ENCODE data around the gene LPCAT2.

The LPCAT2 gene

DNA sequence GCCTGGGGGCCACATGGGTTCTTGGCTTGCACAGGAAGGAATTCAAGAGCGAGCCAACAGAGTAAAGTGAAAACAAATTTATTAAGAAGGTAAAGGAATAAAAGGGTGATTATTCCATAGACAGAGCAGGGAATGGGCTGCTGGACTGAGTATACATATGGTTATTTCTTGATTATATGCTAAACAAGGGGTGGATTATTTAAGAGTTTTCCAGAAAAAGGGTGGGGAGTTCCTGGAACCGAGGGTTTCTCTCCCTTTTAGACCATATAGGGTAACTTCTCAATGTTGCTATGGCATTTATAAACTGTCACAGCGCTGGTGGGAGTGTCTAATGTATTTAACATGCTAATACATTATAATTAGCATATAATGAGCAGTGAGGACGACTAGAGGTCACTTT, 27.8 kb upstream of the LPCAT2 start:
- DNase-seq: no peak

DNA sequence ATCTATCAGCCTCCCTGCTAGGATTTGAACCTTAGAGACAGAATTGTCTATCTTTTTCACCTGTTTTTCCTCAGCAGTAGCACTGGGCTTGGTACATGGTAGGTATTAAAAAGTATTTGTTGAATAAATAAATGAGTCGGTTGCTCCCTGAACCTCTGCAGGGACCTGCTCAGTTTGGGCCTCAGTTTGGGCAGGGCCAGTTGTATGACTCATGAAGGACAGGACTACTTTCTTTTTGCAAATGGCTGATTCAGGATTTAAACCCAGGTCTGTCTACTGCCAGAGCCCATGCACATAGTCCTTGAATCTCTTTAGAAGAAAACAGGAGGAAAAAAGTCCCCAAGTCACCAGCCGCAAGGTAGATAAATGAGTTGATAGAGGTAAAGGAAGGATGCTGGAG, 26.8 kb upstream of the LPCAT2 start:
- DNase-seq: no peak

DNA sequence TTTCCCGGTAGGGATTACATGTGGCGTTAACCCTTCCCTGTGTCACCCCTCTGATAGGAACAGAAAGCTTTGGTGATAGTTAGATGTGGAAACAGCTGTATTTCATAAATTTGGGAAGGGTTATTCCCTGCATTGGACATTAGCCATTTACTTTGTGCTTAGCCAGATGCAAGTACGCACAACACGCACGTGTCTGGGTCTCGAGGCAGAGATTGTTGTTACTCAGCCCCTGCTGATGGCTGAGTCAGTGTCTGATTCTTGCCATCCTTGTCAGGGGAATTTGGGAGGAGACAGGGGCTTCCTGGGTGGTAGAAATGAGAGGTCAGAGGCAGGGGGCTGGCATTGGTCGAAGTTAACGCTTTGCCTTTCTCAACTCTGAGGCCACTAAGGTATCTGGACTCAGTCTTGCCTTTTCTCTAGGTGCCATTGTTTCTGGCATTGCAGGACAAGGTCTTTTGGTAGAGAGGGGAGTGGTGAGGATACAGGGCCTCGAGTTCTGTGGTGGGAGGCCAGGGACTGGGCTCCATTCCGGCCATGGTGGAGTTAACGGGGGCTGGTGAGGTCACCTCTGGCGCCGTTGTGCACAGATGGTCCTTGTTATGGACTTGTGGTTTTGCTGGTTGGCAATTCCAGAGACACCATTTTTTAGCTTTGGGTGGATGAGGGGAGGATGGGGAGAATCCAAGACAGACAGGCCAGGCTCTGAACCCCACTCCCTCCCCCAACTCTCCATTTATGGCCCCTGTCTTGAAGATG, 21.6 kb upstream of the LPCAT2 start:
- DNase-seq: no peak

DNA sequence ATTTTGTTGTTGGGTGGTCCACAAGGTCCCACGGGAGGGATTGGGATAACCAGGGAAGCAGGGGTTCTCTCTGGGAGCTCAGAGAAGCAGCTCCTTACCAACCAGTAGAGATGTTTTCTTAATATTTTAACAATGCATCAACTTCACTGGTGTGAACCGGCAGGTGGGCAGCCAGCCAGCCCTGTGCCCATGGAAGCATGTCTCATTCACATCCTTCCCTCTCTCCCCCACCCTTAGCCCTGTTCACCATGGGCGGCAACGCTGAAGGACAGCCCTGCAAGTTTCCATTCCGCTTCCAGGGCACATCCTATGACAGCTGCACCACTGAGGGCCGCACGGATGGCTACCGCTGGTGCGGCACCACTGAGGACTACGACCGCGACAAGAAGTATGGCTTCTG, 20.6 kb upstream of the LPCAT2 start:
- no peak for DNase-seq

DNA sequence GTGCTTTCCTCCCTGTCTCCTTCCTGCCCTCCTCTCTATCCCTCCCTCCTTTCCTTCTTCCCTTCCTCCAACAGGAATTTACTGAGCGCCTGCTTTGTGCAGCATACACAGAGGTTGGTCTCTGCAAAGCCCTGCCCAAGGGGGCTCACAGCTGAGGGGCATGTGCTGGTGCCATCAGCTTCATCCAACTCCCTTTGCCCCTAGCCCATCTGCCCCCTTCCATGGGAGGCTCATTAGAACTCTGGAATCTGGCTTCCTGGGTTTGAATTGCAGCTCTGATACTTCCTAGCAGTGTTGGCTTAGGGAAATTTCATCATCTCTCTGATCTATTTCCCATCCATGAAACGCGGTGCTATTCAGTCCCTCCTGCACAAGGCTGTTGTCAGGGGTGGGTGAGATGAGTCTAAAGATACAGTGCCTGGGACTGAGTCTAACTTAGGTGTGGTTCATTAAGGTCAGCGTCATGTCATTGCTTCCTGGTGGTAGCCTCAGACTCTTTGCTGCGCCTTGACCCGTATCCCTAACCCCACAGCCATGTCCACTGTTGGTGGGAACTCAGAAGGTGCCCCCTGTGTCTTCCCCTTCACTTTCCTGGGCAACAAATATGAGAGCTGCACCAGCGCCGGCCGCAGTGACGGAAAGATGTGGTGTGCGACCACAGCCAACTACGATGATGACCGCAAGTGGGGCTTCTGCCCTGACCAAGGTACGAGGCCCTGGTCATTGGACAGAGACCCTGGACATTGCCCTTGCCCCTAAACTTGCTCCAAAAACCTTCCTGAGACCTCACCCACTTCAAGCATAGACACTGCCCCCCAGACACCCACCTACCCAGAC, 19.5 kb upstream of the LPCAT2 start:
- no peak for DNase-seq

DNA sequence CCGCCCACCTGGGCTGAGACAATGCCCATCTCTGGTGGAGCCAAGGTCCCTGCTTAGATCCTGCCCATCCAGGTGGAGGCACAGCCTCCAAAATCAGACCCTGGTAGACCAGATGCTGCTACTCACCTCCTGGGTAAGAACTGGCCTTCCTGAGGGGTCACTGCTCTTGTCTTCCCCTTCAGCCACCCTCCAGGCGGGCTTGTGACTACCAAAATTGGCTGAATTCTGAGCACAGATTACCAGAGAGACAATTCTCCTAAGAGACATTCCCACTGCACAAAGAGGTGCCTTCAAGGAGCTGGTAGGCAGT, 19.0 kb upstream of the LPCAT2 start:
- no peak for DNase-seq

DNA sequence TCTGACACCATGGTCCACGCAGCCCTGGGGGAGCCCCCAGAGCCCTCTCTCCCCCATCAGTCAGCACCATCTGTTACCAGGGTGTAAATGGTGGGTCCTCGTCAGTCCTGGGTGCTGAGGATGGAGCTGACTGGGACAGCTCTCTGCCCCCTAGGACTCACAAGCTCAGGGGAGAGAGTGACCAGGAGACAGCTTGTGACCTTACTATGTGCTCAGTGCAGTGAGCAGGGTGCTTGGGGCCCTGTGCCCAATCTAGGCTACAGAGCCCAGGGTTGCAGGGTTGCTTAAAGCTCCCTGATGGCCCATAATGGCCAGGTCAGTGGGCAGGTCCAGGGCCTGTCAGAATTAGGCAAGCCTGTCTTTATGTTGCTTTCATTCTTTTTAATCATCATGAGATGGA, 18.6 kb upstream of the LPCAT2 start:
- no peak for DNase-seq

DNA sequence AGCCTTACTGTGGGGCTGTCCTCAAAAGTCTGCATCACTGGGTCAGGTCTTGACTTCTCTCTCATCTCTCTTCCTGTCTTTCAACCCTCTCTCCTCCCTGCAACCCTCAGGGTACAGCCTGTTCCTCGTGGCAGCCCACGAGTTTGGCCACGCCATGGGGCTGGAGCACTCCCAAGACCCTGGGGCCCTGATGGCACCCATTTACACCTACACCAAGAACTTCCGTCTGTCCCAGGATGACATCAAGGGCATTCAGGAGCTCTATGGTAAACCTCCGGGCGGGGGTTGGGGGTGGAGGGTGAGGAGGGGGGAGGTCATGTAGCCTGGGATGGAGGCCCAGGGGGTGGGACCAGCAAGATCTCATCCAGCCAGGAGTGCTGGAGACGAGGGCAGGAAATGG, 17.2 kb upstream of the LPCAT2 start:
- no peak for DNase-seq

DNA sequence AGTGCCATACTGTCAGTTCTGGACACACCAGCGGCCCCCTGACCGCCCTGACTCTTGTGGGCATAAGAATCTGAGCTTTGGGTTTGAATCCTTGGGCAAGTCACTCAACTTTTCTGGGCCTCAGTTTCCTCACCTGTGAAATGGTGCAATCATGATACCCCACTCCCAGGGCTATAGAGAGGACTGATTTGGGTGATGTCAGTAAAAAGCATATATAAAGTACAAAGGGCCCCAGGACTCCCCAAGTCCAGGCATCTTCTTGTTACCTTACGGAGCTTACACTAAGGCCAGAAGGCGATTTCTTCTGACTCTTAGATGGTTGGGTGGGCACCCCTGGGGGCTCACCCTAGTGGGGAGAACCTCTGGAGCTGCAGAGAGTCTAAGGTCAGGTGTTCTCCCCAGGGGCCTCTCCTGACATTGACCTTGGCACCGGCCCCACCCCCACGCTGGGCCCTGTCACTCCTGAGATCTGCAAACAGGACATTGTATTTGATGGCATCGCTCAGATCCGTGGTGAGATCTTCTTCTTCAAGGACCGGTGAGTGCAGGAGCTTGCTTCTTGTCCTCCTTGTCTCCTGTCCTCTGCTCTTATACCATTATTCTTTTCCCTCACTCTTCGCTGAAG, 16.0 kb upstream of the LPCAT2 start:
- DNase-seq: no peak

DNA sequence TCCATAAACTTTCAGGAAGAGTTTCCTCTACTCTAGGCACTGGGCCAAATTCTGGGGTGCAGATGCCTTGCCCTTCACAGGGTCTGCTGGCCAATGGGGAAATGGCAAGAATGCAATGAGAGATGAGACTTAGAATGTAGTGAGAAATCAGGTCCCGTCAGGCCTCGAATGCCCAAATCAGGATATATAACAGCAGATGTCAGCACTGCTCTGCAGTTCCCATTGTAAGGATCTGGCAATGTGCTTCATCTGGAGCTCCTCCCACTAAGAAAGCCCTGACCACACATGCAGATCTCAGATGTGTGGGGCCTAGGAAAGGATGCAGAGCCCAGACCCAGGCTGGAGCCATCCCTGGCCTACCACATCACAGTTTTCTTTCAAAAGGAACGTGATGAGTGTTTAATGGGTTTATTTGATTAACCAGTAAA, 13.9 kb upstream of the LPCAT2 start:
- no peak for DNase-seq

DNA sequence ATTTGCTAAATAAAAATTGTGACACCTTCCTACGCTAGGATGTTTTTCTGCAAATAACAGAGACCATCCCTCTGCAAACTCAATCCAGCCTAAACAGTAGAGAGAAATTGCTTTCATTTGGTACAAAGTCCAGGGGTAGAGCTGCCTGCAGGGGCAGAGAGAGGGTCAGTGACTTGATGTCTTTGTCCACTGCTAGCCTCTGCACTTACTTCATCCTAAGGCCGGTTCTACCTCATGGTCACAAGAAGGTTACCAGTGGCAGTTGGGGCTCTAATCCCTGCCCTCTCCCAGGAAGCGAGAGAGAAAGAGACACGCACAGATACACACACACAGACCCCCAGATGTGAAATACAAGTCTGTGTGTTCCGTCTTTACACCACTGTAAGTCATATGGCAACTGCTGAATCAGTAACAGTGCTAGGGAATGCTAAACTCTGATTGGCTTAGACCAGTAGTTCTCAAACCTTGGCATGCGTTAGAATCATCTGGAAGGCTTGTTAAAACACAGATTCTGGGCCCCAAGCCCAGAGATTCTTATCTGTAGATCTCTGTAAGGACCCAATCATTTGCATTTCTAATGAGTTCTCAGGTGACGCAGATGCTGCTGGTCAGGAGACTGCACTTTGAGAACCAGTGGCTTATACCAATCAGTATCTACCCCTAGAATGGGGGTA, 13.1 kb upstream of the LPCAT2 start:
- DNase-seq: no peak

DNA sequence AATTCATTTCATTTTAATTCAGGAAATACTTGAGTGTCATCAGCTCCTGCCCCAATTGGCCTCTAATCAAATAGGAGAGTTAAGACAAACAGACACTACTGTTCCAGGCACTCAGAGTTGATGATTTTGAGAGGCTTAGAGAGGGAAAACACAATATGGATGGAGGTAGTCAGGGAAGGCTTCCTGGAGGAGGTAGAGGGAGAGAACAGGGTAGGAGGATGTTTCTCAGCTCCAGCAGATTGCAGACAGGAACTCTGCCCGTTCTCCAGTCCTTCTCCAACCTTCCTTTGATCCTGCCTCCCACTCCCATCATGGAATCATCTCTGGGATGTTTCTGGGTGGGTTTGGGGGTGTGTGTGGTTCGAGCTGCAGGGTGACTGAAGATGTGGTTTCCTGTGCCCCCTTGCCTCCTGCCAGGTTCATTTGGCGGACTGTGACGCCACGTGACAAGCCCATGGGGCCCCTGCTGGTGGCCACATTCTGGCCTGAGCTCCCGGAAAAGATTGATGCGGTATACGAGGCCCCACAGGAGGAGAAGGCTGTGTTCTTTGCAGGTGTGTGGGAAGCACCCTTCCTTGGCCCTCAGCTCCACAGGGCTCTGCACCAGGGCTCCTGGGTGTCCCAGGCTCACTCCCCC, 12.2 kb upstream of the LPCAT2 start:
- no peak for DNase-seq

DNA sequence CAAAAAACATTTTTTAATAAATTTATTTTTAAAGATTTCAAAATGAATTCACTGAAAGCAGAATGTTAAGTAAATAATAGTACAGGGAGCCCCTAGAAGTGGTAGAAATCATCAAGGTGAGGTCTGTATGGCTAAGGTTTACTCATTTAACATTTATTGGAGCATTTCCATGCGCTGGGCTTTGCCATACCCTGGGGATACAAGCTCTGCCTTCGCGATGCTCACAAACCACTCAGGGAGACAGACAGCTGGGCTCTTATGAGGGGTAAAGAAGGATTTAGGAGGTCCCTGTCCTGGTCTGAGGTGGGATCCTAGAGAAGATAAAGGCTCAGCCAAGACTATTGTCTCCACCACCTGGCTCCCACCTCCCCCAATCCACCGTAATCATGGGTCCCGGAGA, 11.3 kb upstream of the LPCAT2 start:
- no peak for DNase-seq

DNA sequence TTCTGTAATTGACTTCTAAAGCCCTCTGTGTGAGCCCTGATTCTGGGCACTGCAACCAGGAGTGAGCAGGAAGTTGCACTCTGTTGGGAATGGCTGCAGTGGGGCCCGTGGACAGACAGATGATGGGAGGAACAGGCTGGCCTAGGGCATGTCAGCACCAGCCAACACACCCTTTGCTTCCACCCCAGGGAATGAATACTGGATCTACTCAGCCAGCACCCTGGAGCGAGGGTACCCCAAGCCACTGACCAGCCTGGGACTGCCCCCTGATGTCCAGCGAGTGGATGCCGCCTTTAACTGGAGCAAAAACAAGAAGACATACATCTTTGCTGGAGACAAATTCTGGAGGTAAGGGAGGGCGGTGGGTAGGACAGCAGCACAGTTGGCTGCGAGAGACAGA, 10.8 kb upstream of the LPCAT2 start:
- no peak for DNase-seq

DNA sequence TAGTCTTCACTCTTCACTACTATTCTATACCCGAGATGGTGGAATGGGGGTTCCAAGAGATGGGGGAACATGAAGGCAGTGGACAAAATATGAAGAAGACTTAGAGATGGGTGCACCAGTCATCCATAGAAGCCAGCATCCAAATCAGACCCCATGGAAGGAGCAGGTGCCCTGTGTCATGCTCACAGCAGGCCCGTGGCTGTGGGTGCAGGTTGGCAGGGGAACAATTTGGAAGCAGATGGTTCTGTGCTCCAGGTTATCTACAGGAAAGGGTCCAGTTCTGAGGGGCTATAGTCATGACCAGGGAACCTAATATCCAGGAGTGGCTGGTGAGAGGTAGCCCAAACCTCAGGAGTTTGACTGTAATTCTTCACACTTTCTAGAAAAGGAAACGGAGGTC, 9.6 kb upstream of the LPCAT2 start:
- DNase-seq: no peak

DNA sequence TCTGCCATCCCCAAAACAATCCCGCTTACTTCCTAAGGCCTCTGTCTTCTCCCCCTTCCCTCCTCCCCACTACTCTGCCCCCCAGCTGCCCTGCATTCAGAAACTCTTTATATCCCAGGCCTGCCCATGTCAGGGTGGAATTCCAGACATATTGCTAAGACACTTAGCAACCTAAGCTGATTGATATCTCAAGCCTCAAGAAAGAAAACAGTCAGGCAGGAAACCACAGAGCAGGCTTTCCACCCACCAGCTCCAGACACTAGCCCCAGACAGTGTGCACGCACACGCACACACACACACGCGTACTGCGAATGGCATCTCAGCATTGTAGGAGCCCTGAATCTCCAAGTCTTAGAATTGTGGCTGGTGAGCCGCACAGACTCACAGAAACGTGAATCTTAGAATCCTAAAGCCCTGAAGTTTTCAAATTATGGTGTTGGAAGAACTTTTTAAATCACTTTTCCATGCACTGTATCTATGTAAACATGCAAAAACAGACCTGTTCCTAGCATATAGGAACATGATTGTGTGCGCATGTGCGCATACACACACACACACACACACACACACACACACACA, 8.8 kb upstream of the LPCAT2 start:
- DNase-seq: no peak

DNA sequence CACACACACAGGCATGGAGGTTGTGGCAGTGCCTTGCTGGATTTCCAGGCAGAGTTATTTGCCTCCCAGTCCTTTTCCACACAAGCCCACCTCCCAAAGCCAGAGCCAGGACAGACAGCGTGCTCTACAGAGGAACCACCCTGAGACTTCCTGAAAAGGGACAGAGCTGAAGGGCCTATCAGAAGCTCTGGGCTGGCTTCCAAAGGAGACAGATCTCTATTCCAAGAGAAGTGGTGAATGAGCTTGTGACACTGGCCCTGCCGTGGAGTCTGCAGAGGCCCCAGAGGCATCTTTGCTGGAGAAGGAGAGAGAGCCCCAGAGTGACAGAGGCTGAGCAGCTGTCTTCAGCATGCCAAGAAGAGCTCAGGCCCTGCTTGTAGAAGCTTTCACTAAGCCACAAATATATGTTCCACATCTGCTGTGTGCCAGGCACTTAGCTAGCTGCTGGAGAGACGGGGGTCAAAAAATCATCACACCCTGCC, 8.3 kb upstream of the LPCAT2 start:
- DNase-seq: no peak

DNA sequence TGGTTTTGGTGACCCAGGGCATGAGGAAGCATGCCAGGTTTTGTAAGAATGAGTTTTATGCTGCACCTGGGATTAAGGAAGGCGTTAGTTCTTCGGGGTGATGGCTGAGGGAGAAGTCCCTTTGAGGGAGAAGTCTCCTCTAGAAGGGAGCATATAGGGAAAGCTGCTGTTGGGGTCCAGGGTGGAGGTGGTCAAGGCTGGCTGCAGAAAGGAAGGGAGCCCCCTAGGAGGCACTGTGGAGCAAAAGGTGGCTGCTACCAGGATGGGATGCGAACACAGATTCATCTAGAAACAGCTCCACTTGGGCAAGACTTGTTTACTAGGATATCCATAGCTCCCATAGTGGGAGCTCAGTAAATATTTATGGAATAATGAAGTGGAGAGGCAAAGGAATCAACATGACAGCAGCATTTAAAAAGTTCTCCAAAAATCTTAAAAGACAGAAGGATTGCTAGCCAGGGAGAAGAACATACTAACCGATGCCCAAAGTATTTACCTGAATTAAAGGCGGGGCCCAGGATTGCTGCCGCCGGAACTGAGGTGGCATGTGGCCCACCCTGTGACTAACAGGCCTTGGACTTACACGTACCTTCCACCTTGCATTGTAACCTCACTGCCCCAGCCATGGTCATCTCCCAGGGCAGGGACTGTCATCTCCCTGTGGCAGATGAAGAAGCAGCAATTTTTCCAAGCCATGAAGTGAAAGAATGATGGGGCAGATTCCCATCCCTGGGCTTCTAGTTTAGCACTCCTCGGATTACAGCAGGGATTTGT, 7.1 kb upstream of the LPCAT2 start:
- DNase-seq: no peak

DNA sequence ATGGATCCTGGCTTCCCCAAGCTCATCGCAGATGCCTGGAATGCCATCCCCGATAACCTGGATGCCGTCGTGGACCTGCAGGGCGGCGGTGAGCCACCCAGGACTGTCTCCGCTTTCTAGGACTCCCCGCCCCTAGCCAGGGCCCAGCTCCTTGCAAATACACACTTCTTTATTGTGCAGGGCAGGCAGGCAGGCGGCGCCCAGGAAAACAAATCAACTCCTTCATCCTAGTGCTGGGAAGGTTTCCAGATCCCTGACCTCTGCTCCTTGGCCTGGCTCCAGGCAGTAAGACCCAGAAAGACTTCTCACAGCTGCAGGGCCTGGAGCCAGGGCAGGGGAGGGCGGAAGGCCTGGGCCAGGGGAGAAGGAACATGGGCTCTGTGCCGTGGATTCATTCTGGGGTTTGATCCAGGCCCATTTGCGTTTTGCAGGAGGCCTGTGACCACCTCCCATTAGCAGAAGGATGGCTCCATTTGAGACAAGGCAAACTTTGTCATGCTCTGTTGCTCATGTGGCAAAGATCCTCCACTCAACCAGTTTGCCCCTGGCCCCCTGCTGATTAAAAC, 6.0 kb upstream of the LPCAT2 start:
- no peak for DNase-seq

DNA sequence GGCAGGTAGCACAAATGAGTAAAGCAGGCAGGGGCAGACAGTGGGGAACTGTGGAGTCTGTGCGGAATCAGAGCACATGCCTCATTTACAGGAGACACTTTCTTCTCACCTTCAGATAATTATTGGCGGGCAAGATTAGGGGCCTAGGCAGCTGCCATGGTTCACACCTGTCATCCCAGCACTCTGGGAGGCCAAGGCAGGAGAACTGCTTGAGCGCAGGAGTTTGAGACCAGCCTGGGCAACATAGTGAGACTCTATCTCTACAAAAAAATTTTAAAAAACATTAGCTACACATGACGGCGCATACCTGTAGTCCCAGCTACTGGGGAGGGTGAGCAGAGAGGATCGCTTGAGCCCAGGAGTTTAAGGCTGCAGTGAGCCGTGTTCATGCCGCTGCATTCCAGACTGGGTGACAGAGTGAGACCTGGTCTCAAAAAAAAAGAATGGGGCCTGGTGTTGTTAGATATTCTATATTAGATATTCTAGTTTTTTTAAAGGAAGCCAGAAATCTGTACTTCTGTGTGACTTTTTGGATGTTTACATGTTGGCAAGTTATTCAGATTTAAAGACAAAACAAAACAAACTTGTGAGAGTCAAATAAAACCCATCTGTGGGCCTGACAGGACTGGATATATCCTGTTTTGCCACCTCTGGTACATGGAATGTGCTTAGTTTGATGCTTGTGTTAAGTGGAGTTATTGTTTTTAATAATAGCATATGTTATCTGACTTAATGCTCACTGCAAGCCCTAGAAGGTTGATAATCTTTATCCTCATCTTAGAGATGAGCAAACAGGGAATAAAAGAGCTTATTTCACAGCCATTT, 4.9 kb upstream of the LPCAT2 start:
- no peak for DNase-seq
